ENCODE measurements around the gene NBPF3.
"Not testable (repeated sequence)": the region's sequence is repeated elsewhere in the genome, so short reads cannot be mapped to it uniquely, and the experiment has no call there.

The NBPF3 gene

GRCh38 chr1:21518774-21519455 is 79.0 kb downstream of the NBPF3 start:
- no peak for DNase-seq (ENCODE audit: low read depth in 1 of 2, low spot score in 1 of 2)

- not testable (repeated sequence) for DNase-seq (ENCODE audit: low read depth in 1 of 2, low spot score in 1 of 2)
These were observed 79.6 kb downstream of the NBPF3 start for GRCh38 chr1:21519486-21520070.

GRCh38 chr1:21520899-21521716 is 81.2 kb downstream of the NBPF3 start:
- no peak for DNase-seq (ENCODE audit: low read depth in 1 of 2, low spot score in 1 of 2)

GRCh38 chr1:21521717-21522060 is 81.8 kb downstream of the NBPF3 start:
- DNase-seq (ENCODE audit: low read depth in 1 of 2, low spot score in 1 of 2): no peak

- DNase-seq (ENCODE audit: low read depth in 1 of 2, low spot score in 1 of 2): no peak
These were observed 82.6 kb downstream of the NBPF3 start for GRCh38 chr1:21522525-21523038.

GRCh38 chr1:21523297-21523813 is 83.4 kb downstream of the NBPF3 start:
- DNase-seq (ENCODE audit: low read depth in 1 of 2, low spot score in 1 of 2): no peak

- DNase-seq (ENCODE audit: low read depth in 1 of 2, low spot score in 1 of 2): no peak
These were observed 84.3 kb downstream of the NBPF3 start for GRCh38 chr1:21524220-21524619.

- DNase-seq (ENCODE audit: low read depth in 1 of 2, low spot score in 1 of 2): no peak
These were observed 84.9 kb downstream of the NBPF3 start for GRCh38 chr1:21524686-21525339.

- DNase-seq (ENCODE audit: low read depth in 1 of 2, low spot score in 1 of 2): no peak
These were observed 85.4 kb downstream of the NBPF3 start for GRCh38 chr1:21525340-21525717.

GRCh38 chr1:21526441-21526840 is 86.5 kb downstream of the NBPF3 start:
- no peak for DNase-seq (ENCODE audit: low read depth in 1 of 2, low spot score in 1 of 2)

- no peak for DNase-seq (ENCODE audit: low read depth in 1 of 2, low spot score in 1 of 2)
These were observed 90.6 kb downstream of the NBPF3 start for GRCh38 chr1:21530368-21531016.

GRCh38 chr1:21531241-21531640 is 91.3 kb downstream of the NBPF3 start:
- no peak for DNase-seq (ENCODE audit: low read depth in 1 of 2, low spot score in 1 of 2)

GRCh38 chr1:21532496-21532895 is 92.6 kb downstream of the NBPF3 start:
- no peak for DNase-seq (ENCODE audit: low read depth in 1 of 2, low spot score in 1 of 2)

- no peak for DNase-seq (ENCODE audit: low read depth in 1 of 2, low spot score in 1 of 2)
These were observed 93.1 kb downstream of the NBPF3 start for GRCh38 chr1:21532992-21533534.

GRCh38 chr1:21534146-21534545 is 94.2 kb downstream of the NBPF3 start:
- DNase-seq (ENCODE audit: low read depth in 1 of 2, low spot score in 1 of 2): no peak

All from stimulated activated CD4-positive, alpha-beta T cell treated with anti-CD3 and anti-CD28 coated beads, Interleukin-15, amount 100 ng/mL, for 1 hour (primary cell).